Trophoblast cell (in vitro differentiated cells and primary cell): ENCODE measurements around the gene P3H3.

ENCODE experiments used
- DNase-seq, 2 donors: peaks; one replicate each; pipeline ENCODE4 v3.0.0-alpha.2; 2016
- H2AFZ ChIP-seq: 2 replicates; pipeline ENCODE4 v1.6.1; 2013; ENCODE audit warnings: low read length, moderate library complexity, mild to moderate bottlenecking; ENCODE audit not compliant: insufficient read depth, poor library complexity
- H2AK5ac ChIP-seq: 2 replicates; pipeline ENCODE4 v1.6.1; 2013; ENCODE audit warnings: mild to moderate bottlenecking, low read length
- H2BK120ac ChIP-seq: 2 replicates; pipeline ENCODE4 v1.6.1; 2013; ENCODE audit warnings: low read length, mild to moderate bottlenecking, moderate library complexity; ENCODE audit not compliant: insufficient read depth, poor library complexity
- H2BK12ac ChIP-seq: 2 replicates; pipeline ENCODE4 v1.6.1; 2013; ENCODE audit warnings: mild to moderate bottlenecking, low read length, moderate library complexity
- H2BK5ac ChIP-seq: 2 replicates; pipeline ENCODE4 v1.6.1; 2013; ENCODE audit warnings: low read length, low read depth, moderate library complexity, mild to moderate bottlenecking; ENCODE audit not compliant: poor library complexity
- H3K14ac ChIP-seq: 2 replicates; pipeline ENCODE4 v1.6.1; 2013; ENCODE audit warnings: mild to moderate bottlenecking, low read length
- H3K18ac ChIP-seq: 2 replicates; pipeline ENCODE4 v1.6.1; 2013; ENCODE audit warnings: mild to moderate bottlenecking, low read length
- H3K23ac ChIP-seq: 2 replicates; pipeline ENCODE4 v1.6.1; 2013; ENCODE audit warnings: low read length
- H3K27ac ChIP-seq: 2 replicates; pipeline ENCODE4 v1.5.1; 2013; ENCODE audit warnings: low read depth, mild to moderate bottlenecking, inconsistent platforms, low read length, moderate library complexity
- H3K27me3 ChIP-seq: 2 replicates; pipeline ENCODE4 v1.6.1; 2013; ENCODE audit warnings: inconsistent platforms, mild to moderate bottlenecking, low read length, moderate library complexity; ENCODE audit not compliant: insufficient read depth
- H3K36me3 ChIP-seq, 2 experiments: 1 replicate in 1 of 2; 2 replicates in 1 of 2; pipeline ENCODE4 v1.6.1; 2013; ENCODE audit warnings: low read length in 2 of 2, mild to moderate bottlenecking in 2 of 2, moderate library complexity in 1 of 2; ENCODE audit not compliant: insufficient read depth in 2 of 2, control insufficient read depth in 1 of 2
- H3K4ac ChIP-seq: 2 replicates; pipeline ENCODE4 v1.6.1; 2013; ENCODE audit warnings: low read depth, mild to moderate bottlenecking, low read length, moderate library complexity
- H3K4me1 ChIP-seq, 2 experiments: 1 replicate in 1 of 2; 2 replicates in 1 of 2; pipeline ENCODE4 v1.6.1; 2013; ENCODE audit warnings: low read length in 2 of 2, mild to moderate bottlenecking in 2 of 2, moderate library complexity in 1 of 2; ENCODE audit not compliant: insufficient read depth in 2 of 2, control insufficient read depth in 1 of 2
- H3K4me2 ChIP-seq: 2 replicates; pipeline ENCODE4 v1.6.1; 2013; ENCODE audit warnings: inconsistent platforms, mild to moderate bottlenecking, low read length, moderate library complexity
- H3K4me3 ChIP-seq: 2 replicates; pipeline ENCODE4 v1.5.1; 2013; ENCODE audit warnings: mild to moderate bottlenecking, low read depth, low read length, inconsistent platforms
- H3K79me1 ChIP-seq: one replicate; pipeline ENCODE4 v1.6.1; 2013; ENCODE audit warnings: low read length
- H3K79me2 ChIP-seq: 2 replicates; pipeline ENCODE4 v1.6.1; 2013; ENCODE audit warnings: low read length, mild to moderate bottlenecking; ENCODE audit not compliant: control insufficient read depth, insufficient read depth, poor library complexity
- H3K9ac ChIP-seq: 2 replicates; pipeline ENCODE4 v1.6.1; 2013; ENCODE audit warnings: mild to moderate bottlenecking, low read length
- H3K9me3 ChIP-seq: 2 replicates; pipeline ENCODE4 v1.6.1; 2013; ENCODE audit warnings: low read depth, mild to moderate bottlenecking, control low read depth, inconsistent platforms, low read length; ENCODE audit not compliant: insufficient read depth
- H4K12ac ChIP-seq: 2 replicates; pipeline ENCODE4 v1.6.1; 2013; ENCODE audit warnings: low read depth, mild to moderate bottlenecking, low read length, moderate library complexity
- H4K8ac ChIP-seq: 2 replicates; pipeline ENCODE4 v1.6.1; 2013; ENCODE audit warnings: low read depth, mild to moderate bottlenecking, low read length, moderate library complexity
- H4K91ac ChIP-seq: one replicate; pipeline ENCODE4 v1.6.1; 2013; ENCODE audit warnings: low read depth, mild to moderate bottlenecking, low read length, moderate library complexity
- WGBS: extraction: QIAGEN DNeasy Blood & Tissue Kit; methylation state at CpG from one replicate; pipeline ENCODE4 v1.1.7; 2013; ENCODE audit warnings: missing lambda C conversion rate; ENCODE audit not compliant: insufficient read length, insufficient coverage; ENCODE audit errors: extremely low coverage; 5-methylcytosine and 5-hydroxymethylcytosine counted together

P3H3 gene

GRCh38 chr12:6829536-6830220, 1.5 kb downstream of the P3H3 start:
- H3K18ac ChIP-seq: peak overlapping the region; percentile 96
- peak overlapping the region; percentile 82 for H3K4me3 ChIP-seq
- peak overlapping the region; percentile 94 for H4K12ac ChIP-seq
- DNase-seq: no peak
- no CpG with 5 or more reads among the region's 19 CpGs for WGBS
- H3K23ac ChIP-seq: no peak overlapping the region
- no peak overlapping the region for H2BK120ac ChIP-seq
- no peaks in the 10 kb centered on the region for H3K9me3 ChIP-seq
- peaks cover 8% of the 10 kb centered on the region for H3K79me2 ChIP-seq
- peaks cover 28 to 32% of the 10 kb centered on the region in 2 experiments for H3K36me3 ChIP-seq
- peak overlapping the region; percentile 91 for H4K91ac ChIP-seq
- peak overlapping the region; percentile 81 for H4K8ac ChIP-seq
- H2BK12ac ChIP-seq: no peak overlapping the region
- no peak overlapping the region for H2BK5ac ChIP-seq
- H2AK5ac ChIP-seq: peak overlapping the region; percentile 92
- peak overlapping the region; percentile 97 for H3K4me2 ChIP-seq
- peak overlapping the region; percentile 97 for H3K14ac ChIP-seq
- peak overlapping the region; percentile 90 for H3K4ac ChIP-seq
- no peak overlapping the region for H3K27ac ChIP-seq
- peaks cover 0 to 16% of the 10 kb centered on the region in 2 experiments for H3K4me1 ChIP-seq
- peak overlapping the region; percentile 82 for H3K9ac ChIP-seq
- no peaks in the 10 kb centered on the region for H3K27me3 ChIP-seq
- peaks cover 10% of the 10 kb centered on the region for H3K79me1 ChIP-seq
- H2AFZ ChIP-seq: peak overlapping the region; percentile 97

- no peak overlapping the region for H3K4me3 ChIP-seq
- H3K79me2 ChIP-seq: peaks cover 8% of the 10 kb centered on the region
- WGBS: no CpG with 5 or more reads among the region's 11 CpGs
These were observed 2.2 kb downstream of the P3H3 start for GRCh38 chr12:6830286-6830890.

GRCh38 chr12:6830999-6831398, 2.8 kb downstream of the P3H3 start:
- Histone ChIP-seq H3K79me1 (peaks cover 10% of the 10 kb centered on the region), H3K18ac (no peak overlapping the region), H4K91ac (no peak overlapping the region), H2AK5ac (no peak overlapping the region), H2AFZ (no peak overlapping the region), H3K4me2 (no peak overlapping the region), H3K79me2 (peaks cover 8% of the 10 kb centered on the region), H2BK5ac (no peak overlapping the region), H3K4ac (no peak overlapping the region), H3K4me3 (no peak overlapping the region), H3K9me3 (no peaks in the 10 kb centered on the region), H3K4me1 (peaks cover 0 to 10% of the 10 kb centered on the region in 2 experiments), H4K12ac (no peak overlapping the region), H4K8ac (no peak overlapping the region), H2BK12ac (no peak overlapping the region), H3K23ac (no peak overlapping the region), H3K27me3 (no peaks in the 10 kb centered on the region), H3K9ac (no peak overlapping the region), H3K14ac (no peak overlapping the region), H3K27ac (no peak overlapping the region), H3K36me3 (peaks cover 28 to 32% of the 10 kb centered on the region in 2 experiments), H2BK120ac (no peak overlapping the region)
- DNase-seq: no peak
- WGBS: no CpG with 5 or more reads among the region's 6 CpGs

More at GRCh38 chr12:6830286-6830890, 2.2 kb downstream of the P3H3 start:
- H3K27me3 ChIP-seq: no peaks in the 10 kb centered on the region
- no peak overlapping the region for H4K91ac ChIP-seq
- no peak overlapping the region for H2AK5ac ChIP-seq
- H3K4me2 ChIP-seq: no peak overlapping the region
- H3K79me1 ChIP-seq: peaks cover 10% of the 10 kb centered on the region
- peaks cover 0 to 11% of the 10 kb centered on the region in 2 experiments for H3K4me1 ChIP-seq
- no peak overlapping the region for H2BK5ac ChIP-seq
- DNase-seq: no peak
- H3K4ac ChIP-seq: no peak overlapping the region
- no peak overlapping the region for H3K9ac ChIP-seq
- no peak overlapping the region for H3K23ac ChIP-seq
- H2AFZ ChIP-seq: no peak overlapping the region
- H3K36me3 ChIP-seq: peaks cover 28 to 32% of the 10 kb centered on the region in 2 experiments
- H2BK12ac ChIP-seq: no peak overlapping the region
- no peak overlapping the region for H2BK120ac ChIP-seq
- no peaks in the 10 kb centered on the region for H3K9me3 ChIP-seq
- no peak overlapping the region for H3K27ac ChIP-seq
- H4K8ac ChIP-seq: no peak overlapping the region
- no peak overlapping the region for H3K18ac ChIP-seq
- no peak overlapping the region for H4K12ac ChIP-seq
- no peak overlapping the region for H3K14ac ChIP-seq

GRCh38 chr12:6831450-6831995, 3.3 kb downstream of the P3H3 start:
- Histone ChIP-seq H3K27me3 (no peaks in the 10 kb centered on the region), H3K4me2 (no peak overlapping the region), H3K79me2 (peaks cover 8% of the 10 kb centered on the region), H2BK5ac (no peak overlapping the region), H4K12ac (no peak overlapping the region), H2BK12ac (no peak overlapping the region), H2AK5ac (no peak overlapping the region), H3K4ac (no peak overlapping the region), H3K14ac (no peak overlapping the region), H3K9ac (no peak overlapping the region), H3K4me1 (peaks cover 0 to 10% of the 10 kb centered on the region in 2 experiments), H4K8ac (no peak overlapping the region), H3K79me1 (peaks cover 10% of the 10 kb centered on the region), H4K91ac (no peak overlapping the region), H3K27ac (no peak overlapping the region), H2BK120ac (no peak overlapping the region), H2AFZ (no peak overlapping the region), H3K36me3 (peaks cover 32 to 36% of the 10 kb centered on the region in 2 experiments), H3K18ac (no peak overlapping the region), H3K4me3 (no peak overlapping the region), H3K9me3 (no peaks in the 10 kb centered on the region), H3K23ac (no peak overlapping the region)
- WGBS: no CpG with 5 or more reads among the region's 12 CpGs
- no peak for DNase-seq
